Activated naive CD4-positive, alpha-beta T cell treated with anti-CD3 and anti-CD28 coated beads, Interleukin-2, amount 50 U/mL, for 24 hours (primary cell): ENCODE measurements around the gene PCDHGA10.
"Not testable (repeated sequence)": the region's sequence is repeated elsewhere in the genome, so short reads cannot be mapped to it uniquely, and the experiment has no call there.

Experiments used
- H3K27ac Mint-ChIP-seq: one replicate; pipeline ENCODE4 v1.8.0; 2021; ENCODE audit warnings: mild to moderate bottlenecking, mixed read lengths
- H3K27me3 Mint-ChIP-seq: one replicate; pipeline ENCODE4 v1.8.0; 2021; ENCODE audit warnings: mixed read lengths
- H3K36me3 Mint-ChIP-seq: one replicate; pipeline ENCODE4 v1.8.0; 2021; ENCODE audit warnings: mixed read lengths
- H3K4me1 Mint-ChIP-seq: one replicate; pipeline ENCODE4 v1.8.0; 2021; ENCODE audit warnings: mixed read lengths
- H3K4me3 Mint-ChIP-seq: one replicate; pipeline ENCODE4 v1.8.0; 2021; ENCODE audit warnings: mild to moderate bottlenecking, mixed read lengths
- H3K9me3 Mint-ChIP-seq: one replicate; pipeline ENCODE4 v1.8.0; 2021; ENCODE audit warnings: mixed read lengths

PCDHGA10 gene

GRCh38 chr5:141409598-141410306, 3.0 kb upstream of the PCDHGA10 start:
- Mint-ChIP-seq H3K4me1 (peaks cover 18% of the 10 kb centered on the region), H3K36me3 (peaks cover 22% of the 10 kb centered on the region), H3K27ac (no peak overlapping the region), H3K9me3 (peaks cover 17% of the 10 kb centered on the region), H3K4me3 (peak overlapping the region; percentile 52), H3K27me3 (peaks cover 59% of the 10 kb centered on the region)

- Mint-ChIP-seq H3K27ac (no peak overlapping the region), H3K4me3 (no peak overlapping the region)
Observed at GRCh38 chr5:141411575-141411974, 1.2 kb upstream of the PCDHGA10 start.

GRCh38 chr5:141413540-141414069, 818 bp downstream of the PCDHGA10 start:
- Mint-ChIP-seq H3K27ac (peak overlapping the region; percentile 33), H3K9me3 (peaks cover 21% of the 10 kb centered on the region), H3K36me3 (peaks cover 25% of the 10 kb centered on the region), H3K4me3 (peak overlapping the region; percentile 90), H3K27me3 (peaks cover 56% of the 10 kb centered on the region), H3K4me1 (peaks cover 18% of the 10 kb centered on the region)

More at GRCh38 chr5:141411575-141411974, 1.2 kb upstream of the PCDHGA10 start:
- Mint-ChIP-seq H3K27me3 (peaks cover 56% of the 10 kb centered on the region), H3K4me1 (peaks cover 18% of the 10 kb centered on the region), H3K9me3 (peaks cover 17% of the 10 kb centered on the region), H3K36me3 (peaks cover 22% of the 10 kb centered on the region)

DNA sequence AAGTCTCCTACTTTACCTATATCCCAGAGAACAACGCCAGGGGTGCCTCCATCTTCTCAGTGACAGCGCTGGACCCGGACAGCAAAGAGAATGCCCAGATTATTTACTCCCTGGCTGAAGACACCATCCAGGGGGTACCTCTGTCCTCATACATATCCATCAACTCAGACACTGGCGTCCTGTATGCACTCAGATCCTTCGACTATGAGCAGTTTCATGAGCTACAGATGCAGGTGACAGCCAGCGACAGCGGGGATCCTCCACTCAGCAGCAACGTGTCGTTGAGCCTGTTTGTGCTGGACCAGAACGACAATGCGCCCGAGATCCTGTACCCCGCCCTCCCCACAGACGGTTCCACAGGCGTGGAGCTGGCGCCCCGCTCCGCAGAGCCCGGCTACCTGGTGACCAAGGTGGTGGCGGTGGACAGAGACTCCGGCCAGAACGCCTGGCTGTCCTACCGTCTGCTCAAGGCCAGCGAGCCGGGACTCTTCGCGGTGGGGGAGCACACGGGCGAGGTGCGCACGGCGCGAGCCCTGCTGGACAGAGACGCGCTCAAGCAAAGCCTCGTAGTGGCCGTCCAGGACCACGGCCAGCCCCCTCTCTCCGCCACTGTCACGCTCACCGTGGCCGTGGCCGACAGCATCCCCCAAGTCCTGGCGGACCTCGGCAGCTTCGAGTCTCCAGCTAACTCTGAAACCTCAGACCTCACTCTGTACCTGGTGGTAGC, 1.9 kb downstream of the PCDHGA10 start:
- Mint-ChIP-seq H3K27ac (peak overlapping the region; percentile 25), H3K4me3 (peak overlapping the region; percentile 9), H3K4me1 (peaks cover 18% of the 10 kb centered on the region), H3K9me3 (peaks cover 18% of the 10 kb centered on the region), H3K36me3 (peaks cover 24% of the 10 kb centered on the region), H3K27me3 (peaks cover 52% of the 10 kb centered on the region)

DNA sequence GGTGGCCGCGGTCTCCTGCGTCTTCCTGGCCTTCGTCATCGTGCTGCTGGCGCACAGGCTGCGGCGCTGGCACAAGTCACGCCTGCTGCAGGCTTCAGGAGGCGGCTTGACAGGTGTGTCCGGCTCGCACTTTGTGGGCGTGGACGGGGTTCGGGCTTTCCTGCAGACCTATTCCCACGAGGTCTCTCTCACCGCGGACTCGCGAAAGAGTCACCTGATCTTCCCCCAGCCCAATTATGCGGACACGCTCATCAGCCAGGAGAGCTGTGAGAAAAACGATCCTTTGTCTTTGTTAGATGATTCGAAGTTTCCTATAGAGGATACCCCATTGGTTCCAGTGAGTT, 2.5 kb downstream of the PCDHGA10 start:
- Mint-ChIP-seq H3K36me3 (peaks cover 25% of the 10 kb centered on the region), H3K4me1 (peaks cover 17% of the 10 kb centered on the region), H3K9me3 (peaks cover 15% of the 10 kb centered on the region), H3K27me3 (peaks cover 52% of the 10 kb centered on the region), H3K4me3 (peak overlapping the region; percentile 44)
- not testable (repeated sequence) for H3K27ac Mint-ChIP-seq

DNA sequence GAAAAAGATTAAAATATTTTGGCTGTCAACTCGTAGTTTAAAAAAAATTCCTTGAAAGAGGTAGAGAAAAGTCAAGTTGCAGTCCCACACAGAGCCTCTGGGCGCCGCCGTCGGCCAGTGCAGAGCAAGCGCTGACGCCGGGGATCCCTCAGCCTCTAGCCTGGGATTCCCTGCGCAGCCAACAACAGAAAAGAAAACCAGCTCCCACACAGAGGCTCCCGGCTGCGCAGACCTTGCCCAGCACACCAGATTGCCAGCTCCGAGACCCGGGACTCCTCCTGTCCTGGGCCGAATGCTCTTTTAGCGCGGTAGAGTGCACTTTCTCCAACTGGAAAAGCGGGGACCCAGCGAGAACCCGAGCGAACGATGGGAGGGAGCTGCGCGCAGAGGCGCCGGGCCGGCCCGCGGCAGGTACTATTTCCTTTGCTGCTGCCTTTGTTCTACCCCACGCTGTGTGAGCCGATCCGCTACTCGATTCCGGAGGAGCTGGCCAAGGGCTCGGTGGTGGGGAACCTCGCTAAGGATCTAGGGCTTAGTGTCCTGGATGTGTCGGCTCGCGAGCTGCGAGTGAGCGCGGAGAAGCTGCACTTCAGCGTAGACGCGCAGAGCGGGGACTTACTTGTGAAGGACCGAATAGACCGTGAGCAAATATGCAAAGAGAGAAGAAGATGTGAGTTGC, 4.8 kb downstream of the PCDHGA10 start, which contains the start of gene PCDHGB7:
Gene PCDHGB7, plus strand, starts transcription at position 184 of the 679 bp plus-strand sequence. Its CDS starts 183 bp downstream, at position 367.
- peak within 1 kb of the TSS; percentile 44 for H3K4me3 Mint-ChIP-seq
- peaks cover 60% of the 10 kb centered on the region for H3K27me3 Mint-ChIP-seq
- peaks cover 15% of the 10 kb centered on the region for H3K4me1 Mint-ChIP-seq
- H3K36me3 Mint-ChIP-seq, result peaks cover 31% of the 10 kb centered on the region
- peaks cover 20% of the 10 kb centered on the region for H3K9me3 Mint-ChIP-seq
- H3K27ac Mint-ChIP-seq, result peak within 1 kb of the TSS; percentile 41

GRCh38 chr5:141419074-141419880, 6.5 kb downstream of the PCDHGA10 start:
- Mint-ChIP-seq H3K27me3 (peaks cover 58% of the 10 kb centered on the region), H3K27ac (peak overlapping the region; percentile 38), H3K4me1 (peaks cover 3% of the 10 kb centered on the region), H3K4me3 (peak overlapping the region; percentile 12), H3K9me3 (peaks cover 25% of the 10 kb centered on the region), H3K36me3 (peaks cover 28% of the 10 kb centered on the region)

DNA sequence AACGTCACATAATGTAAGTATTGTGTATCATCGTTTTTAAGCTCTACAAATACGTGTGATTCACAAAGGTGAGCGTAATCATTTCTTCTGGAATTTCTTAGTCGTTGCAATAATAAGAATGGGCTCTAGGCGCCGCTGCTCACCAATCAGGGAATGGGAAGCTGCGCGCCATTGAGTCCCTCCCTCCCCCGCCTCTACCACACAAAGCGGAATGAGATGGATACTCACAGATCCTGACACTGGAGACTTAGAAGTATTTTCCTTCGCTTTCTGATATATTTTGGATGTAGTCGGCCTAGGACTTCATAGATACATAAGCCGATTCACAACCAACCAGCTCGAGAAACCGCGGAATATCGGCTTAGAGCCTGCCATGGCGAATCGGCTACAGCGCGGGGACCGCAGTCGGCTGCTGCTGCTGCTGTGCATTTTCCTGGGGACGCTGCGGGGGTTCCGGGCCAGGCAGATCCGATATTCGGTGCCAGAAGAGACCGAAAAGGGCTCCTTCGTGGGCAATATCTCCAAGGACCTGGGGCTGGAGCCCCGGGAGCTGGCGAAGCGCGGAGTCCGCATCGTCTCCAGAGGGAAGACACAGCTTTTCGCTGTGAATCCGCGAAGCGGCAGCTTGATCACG, 8.2 kb downstream of the PCDHGA10 start, which contains the start of gene PCDHGA11:
Gene PCDHGA11, plus strand, starts transcription at position 197 of the 634 bp plus-strand sequence. Its CDS starts 177 bp downstream, at position 374.
- H3K27me3 Mint-ChIP-seq, result peaks cover 59% of the 10 kb centered on the region
- peaks cover 26% of the 10 kb centered on the region for H3K9me3 Mint-ChIP-seq
- peaks cover 27% of the 10 kb centered on the region for H3K36me3 Mint-ChIP-seq
- no peaks in the 10 kb centered on the region for H3K4me1 Mint-ChIP-seq
- peak within 1 kb of the TSS; percentile 70 for H3K4me3 Mint-ChIP-seq
- H3K27ac Mint-ChIP-seq, result peak within 1 kb of the TSS; percentile 17

DNA sequence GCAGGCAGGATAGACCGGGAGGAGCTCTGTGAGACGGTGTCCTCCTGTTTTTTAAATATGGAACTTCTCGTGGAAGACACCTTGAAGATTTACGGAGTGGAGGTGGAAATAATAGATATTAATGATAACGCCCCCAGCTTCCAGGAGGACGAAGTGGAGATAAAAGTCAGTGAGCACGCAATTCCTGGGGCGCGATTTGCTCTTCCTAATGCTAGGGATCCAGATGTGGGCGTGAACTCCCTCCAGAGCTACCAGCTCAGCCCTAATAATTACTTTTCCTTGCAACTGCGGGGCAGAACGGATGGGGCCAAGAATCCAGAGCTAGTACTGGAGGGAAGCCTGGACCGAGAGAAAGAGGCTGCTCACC, 8.7 kb downstream of the PCDHGA10 start:
- H3K4me3 Mint-ChIP-seq, result peak overlapping the region; percentile 70
- peaks cover 26% of the 10 kb centered on the region for H3K9me3 Mint-ChIP-seq
- peaks cover 60% of the 10 kb centered on the region for H3K27me3 Mint-ChIP-seq
- H3K4me1 Mint-ChIP-seq, result no peaks in the 10 kb centered on the region
- H3K27ac Mint-ChIP-seq, result peak overlapping the region; percentile 17
- peaks cover 27% of the 10 kb centered on the region for H3K36me3 Mint-ChIP-seq

DNA sequence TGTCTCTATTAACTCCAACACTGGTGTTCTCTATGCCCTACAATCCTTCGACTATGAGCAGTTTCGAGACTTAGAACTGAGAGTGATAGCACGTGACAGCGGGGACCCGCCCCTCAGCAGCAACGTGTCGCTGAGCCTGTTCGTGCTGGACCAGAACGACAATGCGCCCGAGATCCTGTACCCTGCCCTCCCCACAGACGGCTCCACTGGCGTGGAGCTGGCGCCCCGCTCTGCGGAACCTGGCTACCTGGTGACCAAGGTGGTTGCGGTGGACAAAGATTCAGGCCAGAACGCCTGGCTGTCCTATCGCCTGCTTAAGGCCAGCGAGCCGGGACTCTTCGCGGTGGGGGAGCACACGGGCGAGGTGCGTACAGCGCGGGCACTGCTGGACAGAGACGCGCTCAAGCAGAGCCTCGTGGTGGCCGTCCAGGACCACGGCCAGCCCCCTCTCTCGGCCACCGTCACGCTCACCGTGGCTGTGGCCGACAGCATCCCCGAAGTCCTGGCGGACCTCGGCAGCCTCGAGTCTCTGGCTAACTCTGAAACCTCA, 10.0 kb downstream of the PCDHGA10 start:
- Mint-ChIP-seq H3K27me3 (peaks cover 62% of the 10 kb centered on the region), H3K27ac (no peak overlapping the region), H3K4me3 (no peak overlapping the region), H3K4me1 (no peaks in the 10 kb centered on the region), H3K9me3 (peaks cover 28% of the 10 kb centered on the region), H3K36me3 (peaks cover 25% of the 10 kb centered on the region)

DNA sequence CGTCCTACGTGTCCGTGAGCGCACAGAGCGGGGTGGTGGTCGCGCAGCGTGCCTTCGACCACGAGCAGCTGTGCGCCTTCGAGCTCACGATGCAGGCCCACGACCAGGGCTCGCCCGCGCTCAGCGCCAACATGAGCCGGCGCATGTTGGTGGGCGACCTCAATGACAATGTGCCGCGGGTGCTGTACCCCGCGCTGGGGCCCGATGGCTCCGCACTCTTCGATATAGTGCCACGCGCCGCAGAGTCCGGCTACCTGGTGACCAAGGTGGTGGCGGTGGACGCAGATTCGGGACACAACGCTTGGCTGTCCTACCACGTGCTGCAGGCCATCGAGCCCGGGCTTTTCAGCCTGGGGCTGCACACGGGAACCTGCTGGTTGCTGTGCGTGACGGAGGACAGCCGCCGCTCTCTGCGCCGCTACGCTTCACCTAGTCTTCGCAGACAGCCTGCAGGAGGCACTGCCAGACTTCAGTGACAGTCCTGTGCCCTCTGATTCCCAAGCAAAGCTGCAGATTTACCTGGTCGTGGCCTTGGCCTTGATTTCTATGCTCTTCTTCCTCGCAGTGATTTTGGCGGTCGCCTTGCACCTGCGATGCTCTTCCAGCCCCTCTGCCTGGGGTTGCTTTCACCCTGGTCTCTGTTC, 15.1 kb downstream of the PCDHGA10 start:
- H3K36me3 Mint-ChIP-seq, result peaks cover 18% of the 10 kb centered on the region
- peaks cover 56% of the 10 kb centered on the region for H3K27me3 Mint-ChIP-seq
- no peak overlapping the region for H3K27ac Mint-ChIP-seq
- peaks cover 32% of the 10 kb centered on the region for H3K9me3 Mint-ChIP-seq
- H3K4me3 Mint-ChIP-seq, result no peak overlapping the region
- H3K4me1 Mint-ChIP-seq, result peaks cover 16% of the 10 kb centered on the region

- Mint-ChIP-seq H3K27me3 (peaks cover 55% of the 10 kb centered on the region), H3K27ac (peak within 1 kb of the TSS; percentile 30), H3K36me3 (peaks cover 22% of the 10 kb centered on the region), H3K9me3 (peaks cover 40% of the 10 kb centered on the region), H3K4me3 (peak within 1 kb of the TSS; percentile 84), H3K4me1 (peaks cover 16% of the 10 kb centered on the region)
Observed at GRCh38 chr5:141430332-141431113, 17.7 kb downstream of the PCDHGA10 start, which contains the start of gene PCDHGA12. Gene PCDHGA12, plus strand, starts transcription at chr5:141430507. Its CDS starts 253 bp downstream, at chr5:141430760.

DNA sequence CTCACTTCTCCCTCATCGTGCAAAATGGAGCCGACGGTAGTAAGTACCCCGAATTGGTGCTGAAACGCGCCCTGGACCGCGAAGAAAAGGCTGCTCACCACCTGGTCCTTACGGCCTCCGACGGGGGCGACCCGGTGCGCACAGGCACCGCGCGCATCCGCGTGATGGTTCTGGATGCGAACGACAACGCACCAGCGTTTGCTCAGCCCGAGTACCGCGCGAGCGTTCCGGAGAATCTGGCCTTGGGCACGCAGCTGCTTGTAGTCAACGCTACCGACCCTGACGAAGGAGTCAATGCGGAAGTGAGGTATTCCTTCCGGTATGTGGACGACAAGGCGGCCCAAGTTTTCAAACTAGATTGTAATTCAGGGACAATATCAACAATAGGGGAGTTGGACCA, 18.5 kb downstream of the PCDHGA10 start:
- Mint-ChIP-seq H3K9me3 (peaks cover 41% of the 10 kb centered on the region), H3K4me1 (peaks cover 16% of the 10 kb centered on the region), H3K27me3 (peaks cover 52% of the 10 kb centered on the region), H3K36me3 (peaks cover 22% of the 10 kb centered on the region), H3K27ac (no peak overlapping the region), H3K4me3 (peak overlapping the region; percentile 2)
